Activated T-cell treated with anti-CD3 and anti-CD28 coated beads for 1 hour (primary cell): ENCODE measurements around the gene PRR22.
"Not testable (repeated sequence)": the region's sequence is repeated elsewhere in the genome, so short reads cannot be mapped to it uniquely, and the experiment has no call there.

Experiments used
- DNase-seq: peaks from one replicate; pipeline ENCODE4 v3.0.0-alpha.2; 2020; ENCODE audit warnings: low read depth

Gene PRR22

DNA sequence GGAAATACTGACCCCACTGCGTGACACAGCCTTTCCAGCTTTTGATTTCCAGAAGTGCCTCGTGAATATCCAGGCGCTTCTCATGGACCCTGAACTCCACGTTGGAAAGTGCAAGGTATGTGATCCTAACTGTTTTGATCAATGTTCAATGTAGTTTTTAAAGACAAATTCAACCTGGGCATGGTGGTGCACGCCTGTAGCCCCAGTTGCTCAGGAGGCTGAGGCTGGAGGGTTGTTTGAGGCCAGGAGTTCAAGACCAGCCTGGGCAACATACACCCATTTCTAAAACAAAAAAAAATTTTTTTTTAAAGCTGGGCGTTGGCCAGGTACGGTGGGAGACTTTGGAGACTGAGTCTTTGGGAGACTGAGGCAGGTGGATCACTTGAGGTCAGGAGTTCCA, 32.8 kb downstream of the PRR22 start:
- no peak for DNase-seq

DNA sequence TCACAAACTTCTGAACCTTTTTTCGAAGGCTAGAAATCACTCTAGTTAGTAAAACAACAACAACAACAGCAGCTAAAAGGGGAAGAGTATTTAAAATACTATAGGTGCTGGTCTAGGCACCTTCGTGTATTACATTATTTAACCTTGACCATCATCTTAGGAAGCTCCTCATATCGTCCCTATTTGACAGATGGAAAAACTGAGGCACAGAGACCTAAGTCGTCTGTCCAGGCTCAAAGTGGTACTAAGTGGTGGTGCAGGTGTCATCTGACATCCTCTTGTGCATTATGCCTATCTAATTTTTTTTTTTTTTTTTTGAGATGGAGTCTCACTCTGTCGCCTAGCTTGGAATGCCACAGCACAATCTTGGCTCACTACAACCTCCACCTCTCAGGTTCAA, 35.0 kb downstream of the PRR22 start:
- no peak for DNase-seq

DNA sequence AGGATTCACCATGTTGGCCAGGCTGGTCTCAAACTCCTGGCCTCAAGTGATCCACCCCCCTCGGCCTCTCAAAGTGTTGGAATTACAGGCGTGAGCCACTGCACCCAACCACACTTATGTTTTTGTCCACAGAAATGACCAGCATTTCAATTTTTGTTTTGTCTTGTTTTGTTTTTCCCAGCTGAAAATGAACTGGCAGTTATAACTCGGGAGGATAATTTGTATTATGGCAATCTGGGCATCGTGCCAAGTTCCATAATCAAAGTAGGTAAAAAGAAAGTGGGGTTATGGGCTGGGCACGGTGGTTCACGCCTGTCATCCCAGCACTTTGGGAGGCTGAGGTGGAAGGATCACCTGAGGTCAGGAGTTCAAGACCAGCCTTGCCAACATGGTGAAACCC, 35.6 kb downstream of the PRR22 start:
- not testable (repeated sequence) for DNase-seq

DNA sequence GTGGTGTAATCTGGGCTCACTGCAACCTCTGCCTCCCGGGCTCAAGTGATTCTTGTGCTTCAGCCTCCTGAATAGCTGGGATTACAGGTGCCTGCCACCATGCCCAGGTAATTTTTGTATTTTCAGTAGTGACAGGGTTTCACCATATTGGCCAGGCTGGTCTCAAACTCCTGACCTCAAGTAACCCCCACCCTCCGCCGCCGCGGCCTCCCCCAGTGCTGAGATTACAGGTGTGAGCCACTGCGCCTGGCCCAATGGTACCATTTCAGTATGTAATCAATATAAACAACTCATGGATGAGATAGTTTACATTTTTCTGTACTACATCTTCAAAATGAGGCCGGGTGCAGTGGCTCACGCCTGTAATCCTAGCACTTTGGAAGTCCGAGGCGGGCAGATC, 39.5 kb downstream of the PRR22 start:
- DNase-seq = not testable (repeated sequence)

DNA sequence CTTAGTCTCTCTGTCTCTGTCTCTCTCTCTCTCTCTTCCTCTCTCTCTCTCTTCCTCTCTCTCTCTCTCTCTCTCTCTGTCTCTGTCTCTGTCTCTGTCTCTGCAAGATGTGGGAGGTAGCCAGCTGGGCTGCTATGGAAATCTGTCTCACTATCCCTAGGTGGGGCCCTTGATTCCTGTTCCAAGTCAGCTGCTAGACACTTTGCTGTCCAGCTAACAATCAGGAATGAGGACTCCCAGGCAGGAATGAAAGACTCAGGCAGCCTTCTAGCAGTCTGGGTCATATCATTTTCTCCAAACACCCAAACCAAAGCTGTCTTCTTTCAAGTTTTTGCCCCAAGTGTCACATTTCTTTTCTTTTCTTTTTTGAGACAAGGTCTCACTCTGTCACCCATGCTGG, 40.9 kb downstream of the PRR22 start:
- no peak for DNase-seq

DNA sequence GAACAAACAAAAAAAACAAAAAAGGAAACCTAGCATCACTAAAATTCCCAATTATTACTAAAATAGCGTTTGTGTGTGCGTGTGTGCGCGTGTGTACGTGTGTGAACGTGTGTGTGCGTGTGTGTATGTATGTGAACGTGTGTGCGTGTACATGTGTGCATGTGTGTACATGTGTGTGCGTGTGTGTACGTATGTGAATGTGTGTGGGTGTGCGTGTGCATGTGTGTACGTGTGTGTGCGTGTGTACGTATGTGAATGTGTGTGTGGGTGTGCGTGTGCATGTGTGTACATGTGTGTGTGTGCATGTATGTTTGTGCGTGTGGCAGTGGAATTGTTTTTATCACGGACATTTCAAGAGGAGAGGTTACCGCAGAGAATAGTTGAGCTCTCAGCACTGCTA, 42.5 kb downstream of the PRR22 start:
- DNase-seq = no peak

DNA sequence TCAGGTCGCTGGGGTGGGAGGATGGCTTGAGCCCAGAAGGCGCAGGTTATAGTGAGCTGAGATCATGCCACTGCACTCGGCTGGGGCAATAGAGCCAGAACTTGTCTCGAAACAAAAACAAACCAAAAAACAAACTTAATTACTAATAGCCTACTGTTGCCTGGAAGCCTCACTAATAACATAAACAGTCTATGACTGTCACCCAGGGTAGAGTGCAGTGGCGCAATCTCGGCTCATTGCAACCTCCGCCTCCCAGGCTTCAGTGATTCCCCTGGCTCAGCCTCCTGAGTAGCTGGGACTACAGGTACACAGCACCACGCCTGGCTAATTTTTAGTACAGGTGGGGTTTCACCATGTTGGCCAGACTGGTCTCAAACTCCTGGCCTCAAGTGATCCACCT, 46.1 kb downstream of the PRR22 start:
- no peak for DNase-seq

DNA sequence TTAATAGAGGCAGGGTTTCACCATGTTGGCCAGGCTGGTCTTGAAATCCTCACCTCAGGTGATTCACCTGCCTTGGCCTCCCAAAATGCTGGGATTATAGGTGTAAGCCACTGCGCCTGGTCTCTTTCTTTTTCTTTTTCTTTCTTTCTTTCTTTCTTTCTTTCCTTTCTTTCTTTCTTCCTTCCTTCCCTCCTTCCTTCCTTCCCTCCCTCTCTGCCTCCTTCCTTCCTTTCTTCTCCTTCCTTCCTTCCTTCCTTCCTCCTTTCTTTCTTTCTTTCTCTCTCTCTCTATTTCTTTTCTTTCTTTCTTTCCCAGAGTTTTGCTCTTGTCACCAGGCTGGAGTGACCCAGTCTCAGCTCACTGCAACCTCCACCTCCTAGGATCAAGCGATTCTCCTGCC, 51.4 kb downstream of the PRR22 start:
- not testable (repeated sequence) for DNase-seq
